Measurements from ENCODE around the gene UGT3A1.

GRCh38 chr5:35996076-35996475 is 4.9 kb upstream of the UGT3A1 start:
- TF ChIP-seq POLR2A (IDR thresholded peaks at IDR 0.05; ENCODE audit: low read length) (no peak), GATA1 (IDR thresholded peaks at IDR 0.05; ENCODE audit: low read depth, low read length) (no peak)
